ENCODE measurements around the gene STAT1.

GRCh38 chr2:190970873-190971506 is 43.0 kb downstream of the STAT1 start:
- no peak for TF ChIP-seq CTCF (IDR thresholded peaks at IDR 0.05; ENCODE audit: low read length)
- no peak for TF ChIP-seq EZH2 (IDR thresholded peaks at IDR 0.05; ENCODE audit: borderline replicate concordance, low read length)

All from OCI-LY1 (cell line).